Panc1 (cell line): ENCODE data around the gene ASMT. TPM values are rescaled to one million over a fixed set of nuclear protein-coding genes. Genes with fewer than 3 reads are reported as not detected.

ENCODE experiments used
- ATAC-seq: fragments of 200-7000 bp; cut with Tn5 transposase; 2 replicates; pipeline ENCODE4 v1.9.1; 2020; ENCODE audit warnings: mild to moderate bottlenecking, moderate library complexity
- BruUV-seq: library from RNA; stranded (reverse); fragments of 400-500 nt; replicated peaks from 2 replicates; lab custom pipeline; 2021; lab: Mats Ljungman, UMichigan
- CTCF ChIA-PET: fragments of 300-600 bp; sonication (Branson Sonifier 250); formaldehyde crosslinking; loops from one replicate; lab custom pipeline; 2022; ENCODE audit warnings: antibody characterized with exemption; lab: Charles Lee
- POLR2A ChIA-PET: fragments of 300-600 bp; sonication (Branson Sonifier 250); formaldehyde crosslinking; loops from one replicate; lab custom pipeline; 2022; ENCODE audit warnings: antibody characterized with exemption; lab: Charles Lee
- DNase-seq: peaks from one replicate; pipeline ENCODE4 v3.0.0-alpha.2; 2010; ENCODE audit warnings: low read depth, low spot score
- H3K27ac ChIP-seq: 2 replicates; pipeline ENCODE4 v1.5.1; 2011; ENCODE audit warnings: mild to moderate bottlenecking, low read length, inconsistent platforms
- H3K27me3 ChIP-seq: fragments of 200-500 bp; sonication (Bioruptor generic); 2 replicates; pipeline ENCODE4 v1.6.0; 2014; ENCODE audit warnings: low read length, inconsistent platforms; ENCODE audit not compliant: control insufficient read depth, insufficient read depth
- H3K36me3 ChIP-seq: fragments of 200-500 bp; sonication (Bioruptor generic); 2 replicates; pipeline ENCODE4 v1.5.1; 2014; ENCODE audit warnings: inconsistent platforms, mild to moderate bottlenecking, low read length, moderate library complexity; ENCODE audit not compliant: control insufficient read depth, insufficient read depth
- H3K4me1 ChIP-seq: 2 replicates; pipeline ENCODE4 v1.5.1; 2011; ENCODE audit warnings: inconsistent platforms, mild to moderate bottlenecking, low read length, moderate library complexity; ENCODE audit not compliant: control insufficient read depth, insufficient read depth
- H3K4me3 ChIP-seq, 2 experiments: 2 replicates each; pipeline ENCODE4 v1.5.1; 2011 to 2012; ENCODE audit warnings: low read depth in 2 of 2, low read length in 2 of 2, mild to moderate bottlenecking in 2 of 2, inconsistent platforms in 1 of 2, moderate library complexity in 1 of 2
- H3K9me3 ChIP-seq: fragments of 200-500 bp; sonication (Bioruptor generic); 2 replicates; pipeline ENCODE4 v1.5.1; 2014; ENCODE audit warnings: low read depth, mild to moderate bottlenecking, inconsistent platforms, low read length, moderate library complexity; ENCODE audit not compliant: control insufficient read depth, insufficient read depth
- POLR2AphosphoS5 ChIP-seq: IDR thresholded peaks from 2 replicates; pipeline ENCODE4 v1.6.1; 2012; ENCODE audit warnings: mild to moderate bottlenecking, low read depth, low read length, moderate library complexity
- SIN3A ChIP-seq: IDR thresholded peaks from 2 replicates; pipeline ENCODE4 v1.6.1; 2012; ENCODE audit warnings: low read depth, mild to moderate bottlenecking, low read length, moderate library complexity, borderline replicate concordance; ENCODE audit not compliant: insufficient read depth
- TCF7L2 ChIP-seq: IDR thresholded peaks from 2 replicates; pipeline ENCODE4 v1.6.1; 2011; ENCODE audit warnings: mild to moderate bottlenecking, low read depth, low read length, inconsistent platforms
- in situ Hi-C: cut with HindIII; loops from 2 replicates; pipeline ENCODE4 v1.10.0; 2016; ENCODE audit warnings: low sequenced_read_pairs, low pct_unique_long_range_greater_than_20kb
- intact Hi-C: fragments of 100-400 bp; cut with micrococcal nuclease; formaldehyde crosslinking; loops from one replicate; pipeline ENCODE4 v1.10.0; 2022; ENCODE audit not compliant: unreplicated experiment
- total RNA-seq: library from RNA; stranded (reverse); gene quantifications from one replicate; pipeline ENCODE4 v1.2.1, GENCODE V29; 2021; ENCODE audit not compliant: unreplicated experiment
- TF ChIP-seq, protein P1 (sequence below), 2 experiments: IDR thresholded peaks; 2 replicates each; pipeline ENCODE4 v1.6.1; 2011 to 2012; ENCODE audit warnings: low read depth in 2 of 2, control low read depth in 1 of 2, low read length in 1 of 2, mild to moderate bottlenecking in 1 of 2, moderate library complexity in 1 of 2; ENCODE audit not compliant: insufficient read depth in 1 of 2
- TF ChIP-seq, protein P2 (sequence below): fragments of 450-650 bp; IDR thresholded peaks from 2 replicates; pipeline ENCODE4 v1.5.1; 2017; ENCODE audit warnings: mild to moderate bottlenecking

ASMT gene
- total RNA-seq, 1 experiment from 2014 or later, result not detected

DNA sequence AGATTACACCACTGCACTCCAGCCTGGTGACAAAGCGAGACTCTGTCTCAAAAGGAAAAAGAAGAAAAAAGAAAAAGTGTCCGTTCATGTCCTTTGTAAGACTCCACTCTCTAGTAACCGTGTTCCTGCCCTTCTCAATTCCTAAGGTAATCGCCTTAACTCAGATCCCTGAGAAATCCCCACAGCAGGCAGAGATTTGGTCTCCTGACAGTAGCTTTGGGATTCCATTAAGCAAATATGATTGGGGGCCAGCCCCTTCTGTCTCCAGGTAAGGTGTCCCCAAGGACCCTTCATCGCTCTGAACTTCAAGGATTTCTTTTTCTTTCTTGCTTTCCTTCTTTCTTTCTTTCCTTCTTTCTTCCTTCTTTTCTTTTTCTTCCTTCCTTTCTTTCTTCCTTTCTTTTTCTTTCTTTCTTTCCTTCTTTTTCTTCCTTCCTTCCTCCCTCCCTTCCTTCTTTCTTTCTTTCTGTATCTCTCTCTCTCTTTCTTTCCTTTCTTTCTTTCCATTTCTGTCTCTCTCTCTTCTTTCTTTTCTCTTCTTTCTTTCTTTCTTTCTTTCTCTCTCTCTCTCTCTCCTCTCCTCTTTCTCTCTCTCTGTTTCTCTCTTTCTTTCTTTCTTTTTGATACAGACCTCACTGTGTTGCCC lies 2.1 kb upstream of the ASMT start:
- in situ Hi-C loops, result no loop called here
- CTCF ChIA-PET, result no interaction called here
- no peak for ATAC-seq

GRCh38 chrX:1618689-1619088 lies 3.8 kb downstream of the ASMT start:
- CTCF ChIA-PET, result no interaction called here
- POLR2A ChIA-PET, result no interaction called here
- Histone ChIP-seq H3K27ac (no peak overlapping the region), H3K4me3 (no peak overlapping the region), H3K27me3 (no peaks in the 10 kb centered on the region), H3K9me3 (no peaks in the 10 kb centered on the region), H3K4me1 (no peaks in the 10 kb centered on the region), H3K36me3 (no peaks in the 10 kb centered on the region)
- no peak for DNase-seq
- BruUV-seq, result no TSS peak
- no peak for ATAC-seq
- TF ChIP-seq TCF7L2 (no peak), SIN3A (no peak), POLR2AphosphoS5 (no peak)
- TF ChIP-seq, protein P1, sequence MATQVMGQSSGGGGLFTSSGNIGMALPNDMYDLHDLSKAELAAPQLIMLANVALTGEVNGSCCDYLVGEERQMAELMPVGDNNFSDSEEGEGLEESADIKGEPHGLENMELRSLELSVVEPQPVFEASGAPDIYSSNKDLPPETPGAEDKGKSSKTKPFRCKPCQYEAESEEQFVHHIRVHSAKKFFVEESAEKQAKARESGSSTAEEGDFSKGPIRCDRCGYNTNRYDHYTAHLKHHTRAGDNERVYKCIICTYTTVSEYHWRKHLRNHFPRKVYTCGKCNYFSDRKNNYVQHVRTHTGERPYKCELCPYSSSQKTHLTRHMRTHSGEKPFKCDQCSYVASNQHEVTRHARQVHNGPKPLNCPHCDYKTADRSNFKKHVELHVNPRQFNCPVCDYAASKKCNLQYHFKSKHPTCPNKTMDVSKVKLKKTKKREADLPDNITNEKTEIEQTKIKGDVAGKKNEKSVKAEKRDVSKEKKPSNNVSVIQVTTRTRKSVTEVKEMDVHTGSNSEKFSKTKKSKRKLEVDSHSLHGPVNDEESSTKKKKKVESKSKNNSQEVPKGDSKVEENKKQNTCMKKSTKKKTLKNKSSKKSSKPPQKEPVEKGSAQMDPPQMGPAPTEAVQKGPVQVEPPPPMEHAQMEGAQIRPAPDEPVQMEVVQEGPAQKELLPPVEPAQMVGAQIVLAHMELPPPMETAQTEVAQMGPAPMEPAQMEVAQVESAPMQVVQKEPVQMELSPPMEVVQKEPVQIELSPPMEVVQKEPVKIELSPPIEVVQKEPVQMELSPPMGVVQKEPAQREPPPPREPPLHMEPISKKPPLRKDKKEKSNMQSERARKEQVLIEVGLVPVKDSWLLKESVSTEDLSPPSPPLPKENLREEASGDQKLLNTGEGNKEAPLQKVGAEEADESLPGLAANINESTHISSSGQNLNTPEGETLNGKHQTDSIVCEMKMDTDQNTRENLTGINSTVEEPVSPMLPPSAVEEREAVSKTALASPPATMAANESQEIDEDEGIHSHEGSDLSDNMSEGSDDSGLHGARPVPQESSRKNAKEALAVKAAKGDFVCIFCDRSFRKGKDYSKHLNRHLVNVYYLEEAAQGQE (IDR thresholded peaks at IDR 0.05; ENCODE audit: insufficient read depth in 1 of 2, low read depth in 2 of 2, low read length in 1 of 2), result no peak
- TF ChIP-seq, protein P2, sequence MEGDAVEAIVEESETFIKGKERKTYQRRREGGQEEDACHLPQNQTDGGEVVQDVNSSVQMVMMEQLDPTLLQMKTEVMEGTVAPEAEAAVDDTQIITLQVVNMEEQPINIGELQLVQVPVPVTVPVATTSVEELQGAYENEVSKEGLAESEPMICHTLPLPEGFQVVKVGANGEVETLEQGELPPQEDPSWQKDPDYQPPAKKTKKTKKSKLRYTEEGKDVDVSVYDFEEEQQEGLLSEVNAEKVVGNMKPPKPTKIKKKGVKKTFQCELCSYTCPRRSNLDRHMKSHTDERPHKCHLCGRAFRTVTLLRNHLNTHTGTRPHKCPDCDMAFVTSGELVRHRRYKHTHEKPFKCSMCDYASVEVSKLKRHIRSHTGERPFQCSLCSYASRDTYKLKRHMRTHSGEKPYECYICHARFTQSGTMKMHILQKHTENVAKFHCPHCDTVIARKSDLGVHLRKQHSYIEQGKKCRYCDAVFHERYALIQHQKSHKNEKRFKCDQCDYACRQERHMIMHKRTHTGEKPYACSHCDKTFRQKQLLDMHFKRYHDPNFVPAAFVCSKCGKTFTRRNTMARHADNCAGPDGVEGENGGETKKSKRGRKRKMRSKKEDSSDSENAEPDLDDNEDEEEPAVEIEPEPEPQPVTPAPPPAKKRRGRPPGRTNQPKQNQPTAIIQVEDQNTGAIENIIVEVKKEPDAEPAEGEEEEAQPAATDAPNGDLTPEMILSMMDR, result no peak
- intact Hi-C loops (no loop called here), in situ Hi-C loops (no loop called here)

More for the DNA sequence above, 2.1 kb upstream of the ASMT start:
- Histone ChIP-seq H3K4me3 (no peak overlapping the region), H3K36me3 (no peaks in the 10 kb centered on the region), H3K27ac (no peak overlapping the region), H3K27me3 (no peaks in the 10 kb centered on the region), H3K4me1 (no peaks in the 10 kb centered on the region), H3K9me3 (no peaks in the 10 kb centered on the region)
- intact Hi-C loops, result no loop called here
- POLR2A ChIA-PET, result no interaction called here
- no TSS peak for BruUV-seq
- TF ChIP-seq POLR2AphosphoS5, result no peak
- TF ChIP-seq, protein P1 (IDR thresholded peaks at IDR 0.05; ENCODE audit: insufficient read depth in 1 of 2, low read depth in 2 of 2, low read length in 1 of 2), result no peak
- no peak for TF ChIP-seq TCF7L2
- no peak for TF ChIP-seq SIN3A
- TF ChIP-seq, protein P2, result no peak
- DNase-seq, result no peak
